ENCODE measurements around the gene NEURL1B.

The NEURL1B gene

DNA sequence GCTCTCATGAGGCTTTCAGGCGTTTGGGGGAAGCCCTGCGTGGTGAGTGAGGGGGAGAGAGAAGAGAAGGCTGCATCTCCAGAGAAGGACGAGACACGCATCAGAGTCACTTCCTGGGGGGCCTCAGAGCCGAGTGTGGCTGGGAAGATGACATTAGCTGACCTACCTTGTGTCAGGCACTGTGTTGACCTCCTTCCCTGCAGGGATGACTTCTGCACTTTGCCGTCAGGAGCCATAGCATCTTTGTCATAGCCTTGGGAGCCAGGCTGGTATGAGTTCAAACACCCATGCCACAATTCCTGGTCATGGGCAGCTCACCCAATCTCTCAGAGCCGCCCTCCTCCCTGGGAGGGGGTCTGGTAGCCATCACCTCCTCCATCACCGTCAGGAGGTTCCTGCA lies 17.3 kb downstream of the NEURL1B start:
- DNase-seq (ENCODE audit: low read depth): no peak
- TF ChIP-seq, protein P1, sequence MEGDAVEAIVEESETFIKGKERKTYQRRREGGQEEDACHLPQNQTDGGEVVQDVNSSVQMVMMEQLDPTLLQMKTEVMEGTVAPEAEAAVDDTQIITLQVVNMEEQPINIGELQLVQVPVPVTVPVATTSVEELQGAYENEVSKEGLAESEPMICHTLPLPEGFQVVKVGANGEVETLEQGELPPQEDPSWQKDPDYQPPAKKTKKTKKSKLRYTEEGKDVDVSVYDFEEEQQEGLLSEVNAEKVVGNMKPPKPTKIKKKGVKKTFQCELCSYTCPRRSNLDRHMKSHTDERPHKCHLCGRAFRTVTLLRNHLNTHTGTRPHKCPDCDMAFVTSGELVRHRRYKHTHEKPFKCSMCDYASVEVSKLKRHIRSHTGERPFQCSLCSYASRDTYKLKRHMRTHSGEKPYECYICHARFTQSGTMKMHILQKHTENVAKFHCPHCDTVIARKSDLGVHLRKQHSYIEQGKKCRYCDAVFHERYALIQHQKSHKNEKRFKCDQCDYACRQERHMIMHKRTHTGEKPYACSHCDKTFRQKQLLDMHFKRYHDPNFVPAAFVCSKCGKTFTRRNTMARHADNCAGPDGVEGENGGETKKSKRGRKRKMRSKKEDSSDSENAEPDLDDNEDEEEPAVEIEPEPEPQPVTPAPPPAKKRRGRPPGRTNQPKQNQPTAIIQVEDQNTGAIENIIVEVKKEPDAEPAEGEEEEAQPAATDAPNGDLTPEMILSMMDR (IDR thresholded peaks at IDR 0.05; ENCODE audit: insufficient read depth, low read depth, low read length, missing control alignments): no peak
- H3K4me3 ChIP-seq (ENCODE audit: low read length): no peak overlapping the region

- TF ChIP-seq, protein P1 (IDR thresholded peaks at IDR 0.05; ENCODE audit: insufficient read depth, low read depth, low read length, missing control alignments): no peak
- DNase-seq (ENCODE audit: low read depth): no peak
- H3K4me3 ChIP-seq (ENCODE audit: low read length): no peak overlapping the region
These were observed 18.0 kb downstream of the NEURL1B start for GRCh38 chr5:172658961-172659501.

DNA sequence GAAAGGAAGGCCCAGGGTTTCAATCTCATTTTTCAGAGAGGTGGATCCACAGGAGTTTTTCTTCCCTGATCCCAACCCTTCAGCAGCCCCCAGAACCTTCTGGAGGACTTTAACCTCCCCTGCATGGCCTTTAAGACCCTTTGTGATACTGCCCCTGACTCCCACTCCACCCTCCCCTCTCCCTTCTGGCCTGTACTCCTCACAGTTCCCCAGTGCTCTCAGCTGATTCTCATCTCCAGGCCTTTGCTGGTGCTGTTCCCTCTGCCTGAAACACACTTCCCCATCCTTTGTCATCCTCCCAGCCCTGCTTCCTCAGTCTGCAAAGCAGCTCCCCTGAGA lies 18.5 kb downstream of the NEURL1B start:
- TF ChIP-seq, protein P1 (IDR thresholded peaks at IDR 0.05; ENCODE audit: insufficient read depth, low read depth, low read length, missing control alignments): no peak
- no peak overlapping the region for H3K4me3 ChIP-seq (ENCODE audit: low read length)
- no peak for DNase-seq (ENCODE audit: low read depth)

GRCh38 chr5:172659909-172660628 lies 19.0 kb downstream of the NEURL1B start:
- DNase-seq (ENCODE audit: low read depth): peak; percentile 80
- TF ChIP-seq, protein P1 (IDR thresholded peaks at IDR 0.05; ENCODE audit: insufficient read depth, low read depth, low read length, missing control alignments): no peak
- H3K4me3 ChIP-seq (ENCODE audit: low read length): no peak overlapping the region

- no peak for DNase-seq (ENCODE audit: low read depth)
- TF ChIP-seq, protein P1 (IDR thresholded peaks at IDR 0.05; ENCODE audit: insufficient read depth, low read depth, low read length, missing control alignments): no peak
- no peak overlapping the region for H3K4me3 ChIP-seq (ENCODE audit: low read length)
These were observed 19.9 kb downstream of the NEURL1B start for GRCh38 chr5:172660974-172661373.

GRCh38 chr5:172661526-172661925 lies 20.5 kb downstream of the NEURL1B start:
- TF ChIP-seq, protein P1 (IDR thresholded peaks at IDR 0.05; ENCODE audit: insufficient read depth, low read depth, low read length, missing control alignments): no peak
- no peak for DNase-seq (ENCODE audit: low read depth)
- no peak overlapping the region for H3K4me3 ChIP-seq (ENCODE audit: low read length)

DNA sequence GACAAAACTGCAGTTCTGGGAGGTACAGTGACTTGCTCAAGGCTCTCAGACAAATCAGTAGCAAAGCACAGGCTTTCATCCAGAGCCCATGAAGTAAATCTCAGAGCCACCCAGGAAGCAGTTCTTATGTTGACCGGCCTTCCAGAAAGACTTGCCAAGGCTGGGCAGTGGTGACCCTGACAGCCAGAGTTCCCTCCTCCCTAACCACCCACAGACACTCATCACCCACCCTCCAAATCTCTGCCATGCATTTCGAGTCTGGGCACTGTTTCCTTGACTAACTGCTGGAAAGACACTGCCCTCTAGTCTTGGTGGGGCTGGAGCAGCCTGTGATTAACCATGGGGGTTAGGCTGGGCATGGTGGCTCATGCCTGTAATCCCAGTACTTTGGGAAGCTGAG lies 21.5 kb downstream of the NEURL1B start:
- no peak for DNase-seq (ENCODE audit: low read depth)
- H3K4me3 ChIP-seq (ENCODE audit: low read length): no peak overlapping the region
- TF ChIP-seq, protein P1 (IDR thresholded peaks at IDR 0.05; ENCODE audit: insufficient read depth, low read depth, low read length, missing control alignments): no peak
